T-cell (primary cell): ENCODE data around the gene NCOR2. TPM values are rescaled to one million over a fixed set of nuclear protein-coding genes. Genes with fewer than 3 reads are reported as not detected.
A peak's percentile ranks its signal among the peaks of the same experiment; 100 is the strongest.

ENCODE experiments used
- ATAC-seq, 4 experiments: fragments of 200-7000 bp in 3 of 4; fragments of 150-1000 bp in 1 of 4; cut with Tn5 transposase; replicated peaks in 1 of 4; 1 replicate in 3 of 4; 2 replicates in 1 of 4; pipeline ENCODE4 v1.10.0; 2021; ENCODE audit warnings: moderate library complexity in 3 of 4, mild to moderate bottlenecking in 2 of 4, moderate number of reproducible peaks in 1 of 4
- CTCF ChIA-PET, 2 donors: fragments of 300-600 bp; sonication (Branson Sonifier 250); formaldehyde crosslinking; loops; one replicate each; lab custom pipeline; 2022; ENCODE audit warnings: antibody characterized with exemption in 2 of 2; lab: Charles Lee
- POLR2A ChIA-PET, 2 donors: fragments of 300-600 bp; sonication (Branson Sonifier 250); formaldehyde crosslinking; loops; one replicate each; lab custom pipeline; 2022; ENCODE audit warnings: antibody characterized with exemption in 2 of 2; lab: Charles Lee
- DNase-seq, 35 experiments: peaks; one replicate each; pipeline versions ENCODE4 v3.0.0 to v3.0.0-alpha.2; 2013 to 2023
- H3K27ac ChIP-seq: one replicate; pipeline ENCODE4 v1.5.1; 2013; ENCODE audit warnings: low read length
- H3K27me3 ChIP-seq, 2 experiments: replicated peaks in 1 of 2; 1 replicate in 1 of 2; 2 replicates in 1 of 2; pipeline versions ENCODE4 v1.6.1 to v1.7.0; 2013; ENCODE audit warnings: low read length in 1 of 2, mixed read lengths in 1 of 2; ENCODE audit not compliant: control insufficient read depth in 2 of 2, insufficient read depth in 2 of 2; ENCODE audit errors: extremely low read depth in 1 of 2
- H3K36me3 ChIP-seq, 2 donors: 1 replicate in 1 of 2; 2 replicates in 1 of 2; pipeline versions ENCODE4 v1.6.1 to v1.7.0; 2013; ENCODE audit warnings: low read length in 1 of 2; ENCODE audit not compliant: control insufficient read depth in 2 of 2, insufficient read depth in 1 of 2; ENCODE audit errors: extremely low read depth in 1 of 2
- H3K4me1 ChIP-seq, 2 experiments: 1 replicate in 1 of 2; 2 replicates in 1 of 2; pipeline versions ENCODE4 v1.6.1 to v1.7.0; 2013; ENCODE audit warnings: low read length in 2 of 2, mixed read lengths in 1 of 2; ENCODE audit not compliant: insufficient read depth in 2 of 2, control insufficient read depth in 1 of 2; ENCODE audit errors: extremely low read depth in 1 of 2
- H3K4me3 ChIP-seq, 2 donors: 1 replicate in 1 of 2; 2 replicates in 1 of 2; pipeline versions ENCODE4 v1.5.1 to v1.7.0; 2013; ENCODE audit warnings: mild to moderate bottlenecking in 2 of 2, low read length in 1 of 2, moderate library complexity in 1 of 2; ENCODE audit not compliant: control insufficient read depth in 1 of 2; ENCODE audit errors: extremely low read depth in 1 of 2
- H3K9me3 ChIP-seq: 2 replicates; pipeline ENCODE4 v1.7.0; 2013
- H3K27ac Mint-ChIP-seq, 2 donors: one replicate each; pipeline ENCODE4 v1.8.0; 2020 to 2021; ENCODE audit warnings: mild to moderate bottlenecking in 2 of 2, mixed read lengths in 2 of 2
- H3K27me3 Mint-ChIP-seq, 2 donors: one replicate each; pipeline ENCODE4 v1.8.0; 2021 to 2022; ENCODE audit warnings: mixed read lengths in 2 of 2
- H3K36me3 Mint-ChIP-seq: one replicate; pipeline ENCODE4 v1.8.0; 2021; ENCODE audit warnings: mixed read lengths
- H3K4me1 Mint-ChIP-seq, 3 donors: one replicate each; pipeline ENCODE4 v1.8.0; 2020 to 2022; ENCODE audit warnings: mixed read lengths in 3 of 3, mild to moderate bottlenecking in 1 of 3
- H3K4me3 Mint-ChIP-seq, 3 donors: one replicate each; pipeline ENCODE4 v1.8.0; 2020 to 2022; ENCODE audit warnings: mild to moderate bottlenecking in 3 of 3, mixed read lengths in 3 of 3, moderate library complexity in 3 of 3
- H3K9me3 Mint-ChIP-seq, 3 donors: one replicate each; pipeline ENCODE4 v1.8.0; 2020 to 2022; ENCODE audit warnings: mixed read lengths in 3 of 3
- WGBS: methylation state at CpG from one replicate; pipeline ENCODE4 v1.1.5; 2013; ENCODE audit warnings: missing lambda C conversion rate; ENCODE audit not compliant: insufficient coverage; 5-methylcytosine and 5-hydroxymethylcytosine counted together
- total RNA-seq, 35 experiments: library from RNA in 6 of 35; stranded (reverse) in 6 of 35; fragments of 120-200 nt in 1 of 35; gene quantifications; one replicate each; pipeline versions ENCODE4 v1.2.1 to v1.2.4 and lab custom pipeline; 2013 to 2026

The NCOR2 gene
- total RNA-seq, 5 donors from 2014 or later (not counting 1 experiment from before 2014, with no cell fraction given), result 108 to 140 (median 127) TPM

- no peak for ATAC-seq
- CTCF ChIA-PET, result interaction anchor here in 1 of 2 donors (0.6 kb wide), 1 partner anchor 19 kb away, joined by 3 read pairs; no protein-coding TSS in a partner anchor
- WGBS, result 84% methylated on average over 4 of the region's 5 CpGs
Observed at GRCh38 chr12:124593851-124594401, 26.5 kb upstream of the NCOR2 start.

DNA sequence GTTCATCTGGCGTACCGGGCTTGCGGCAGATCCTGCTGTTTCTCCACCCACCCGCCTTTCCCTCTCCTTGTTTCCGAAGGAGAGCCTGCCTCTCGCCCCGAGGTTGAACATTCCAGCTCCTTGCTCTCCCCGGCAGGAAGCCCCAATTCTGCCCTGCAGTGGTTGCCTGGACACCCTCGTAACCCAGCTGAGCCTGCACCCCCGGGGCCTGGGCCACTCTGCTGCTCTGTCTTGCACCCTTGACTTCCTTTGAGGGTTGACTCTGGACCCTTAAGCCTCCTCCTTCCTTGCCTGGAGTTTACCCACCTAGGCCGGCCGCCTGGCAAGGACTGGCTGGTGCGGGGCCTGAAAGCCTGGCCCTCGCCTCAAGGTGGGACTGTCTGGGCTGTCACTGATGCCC lies 25.8 kb upstream of the NCOR2 start:
- Histone ChIP-seq H3K36me3 (no peaks in the 10 kb centered on the region), H3K27me3 (peaks cover 0 to 22% of the 10 kb centered on the region in 2 experiments), H3K4me3 (no peak overlapping the region), H3K9me3 (peaks cover 2% of the 10 kb centered on the region), H3K27ac (no peak overlapping the region), H3K4me1 (peaks cover 2 to 9% of the 10 kb centered on the region in 2 experiments)
- DNase-seq (no peak), ATAC-seq (no peak)
- Mint-ChIP-seq H3K4me3 (no peak overlapping the region), H3K9me3 (peaks cover 0 to 7% (median 6%) of the 10 kb centered on the region in 3 donors), H3K27ac (no peak overlapping the region), H3K36me3 (no peaks in the 10 kb centered on the region), H3K4me1 (peaks cover 12 to 21% (median 12%) of the 10 kb centered on the region in 3 donors), H3K27me3 (no peaks in the 10 kb centered on the region)
- 75% methylated on average over 14 of the region's 14 CpGs for WGBS
- POLR2A ChIA-PET, result no interaction called here
- CTCF ChIA-PET, result interaction anchor here in 1 of 2 donors (0.6 kb wide), 1 partner anchor 20 kb away, joined by 3 read pairs; no protein-coding TSS in a partner anchor

More at GRCh38 chr12:124593851-124594401, 26.5 kb upstream of the NCOR2 start:
- peaks cover 0 to 7% (median 6%) of the 10 kb centered on the region in 3 donors for H3K9me3 Mint-ChIP-seq
- Histone ChIP-seq H3K4me3 (no peak overlapping the region), H3K9me3 (peaks cover 2% of the 10 kb centered on the region), H3K27ac (no peak overlapping the region), H3K27me3 (peaks cover 0 to 22% of the 10 kb centered on the region in 2 experiments), H3K4me1 (peaks cover 1 to 7% of the 10 kb centered on the region in 2 experiments), H3K36me3 (no peaks in the 10 kb centered on the region)
- no peaks in the 10 kb centered on the region for H3K36me3 Mint-ChIP-seq
- H3K27me3 Mint-ChIP-seq, result no peaks in the 10 kb centered on the region
- H3K4me3 Mint-ChIP-seq, result no peak overlapping the region
- peaks cover 8 to 17% (median 8%) of the 10 kb centered on the region in 3 donors for H3K4me1 Mint-ChIP-seq
- POLR2A ChIA-PET, result no interaction called here
- no peak overlapping the region for H3K27ac Mint-ChIP-seq
- no peak for DNase-seq

GRCh38 chr12:124592481-124593160 lies 25.2 kb upstream of the NCOR2 start:
- ATAC-seq (no peak), DNase-seq (no peak)
- H3K9me3 Mint-ChIP-seq, result peaks cover 0 to 7% (median 6%) of the 10 kb centered on the region in 3 donors
- H3K27ac ChIP-seq, result no peak overlapping the region
- ChIA-PET CTCF (interaction anchor here in 1 of 2 donors (0.5 kb wide), 1 partner anchor 9 kb away, joined by 5 read pairs; no protein-coding TSS in a partner anchor), POLR2A (no interaction called here)
- no peaks in the 10 kb centered on the region for H3K36me3 ChIP-seq
- H3K27me3 ChIP-seq, result peaks cover 0 to 22% of the 10 kb centered on the region in 2 experiments
- H3K36me3 Mint-ChIP-seq, result no peaks in the 10 kb centered on the region
- H3K4me1 ChIP-seq, result peaks cover 2 to 9% of the 10 kb centered on the region in 2 experiments
- no peak overlapping the region for H3K4me3 Mint-ChIP-seq
- peaks cover 12 to 21% (median 12%) of the 10 kb centered on the region in 3 donors for H3K4me1 Mint-ChIP-seq
- H3K27ac Mint-ChIP-seq, result peak overlapping the region in 1 of 2 donors; percentile 4
- H3K9me3 ChIP-seq, result peaks cover 2% of the 10 kb centered on the region
- H3K27me3 Mint-ChIP-seq, result no peaks in the 10 kb centered on the region
- no peak overlapping the region for H3K4me3 ChIP-seq
- WGBS, result 60% methylated on average over 16 of the region's 21 CpGs

- WGBS, result 85% methylated on average over 5 of the region's 6 CpGs
- Histone ChIP-seq H3K9me3 (peaks cover 2% of the 10 kb centered on the region), H3K4me1 (peaks cover 2 to 9% of the 10 kb centered on the region in 2 experiments), H3K27me3 (peaks cover 0 to 18% of the 10 kb centered on the region in 2 experiments), H3K4me3 (no peak overlapping the region), H3K36me3 (no peaks in the 10 kb centered on the region), H3K27ac (no peak overlapping the region)
- ATAC-seq, result no peak
- peaks cover 12 to 21% (median 12%) of the 10 kb centered on the region in 3 donors for H3K4me1 Mint-ChIP-seq
- POLR2A ChIA-PET, result no interaction called here
- no peaks in the 10 kb centered on the region for H3K27me3 Mint-ChIP-seq
- CTCF ChIA-PET, result interaction anchor here in 1 of 2 donors (0.5 kb wide), 1 partner anchor 10 kb away, joined by 5 read pairs; no protein-coding TSS in a partner anchor
- no peak overlapping the region for H3K27ac Mint-ChIP-seq
- no peaks in the 10 kb centered on the region for H3K36me3 Mint-ChIP-seq
- H3K4me3 Mint-ChIP-seq, result no peak overlapping the region
- no peak for DNase-seq
- peaks cover 0 to 7% (median 6%) of the 10 kb centered on the region in 3 donors for H3K9me3 Mint-ChIP-seq
Observed at GRCh38 chr12:124592050-124592449, 24.6 kb upstream of the NCOR2 start.

- H3K4me3 Mint-ChIP-seq, result no peak overlapping the region
- peaks cover 0 to 7% (median 6%) of the 10 kb centered on the region in 3 donors for H3K9me3 Mint-ChIP-seq
- no peak overlapping the region for H3K27ac Mint-ChIP-seq
- ATAC-seq (no peak), DNase-seq (no peak)
- no peaks in the 10 kb centered on the region for H3K36me3 Mint-ChIP-seq
- no peak overlapping the region for H3K27ac ChIP-seq
- CTCF ChIA-PET, result no interaction called here
- H3K9me3 ChIP-seq, result peaks cover 2% of the 10 kb centered on the region
- H3K27me3 Mint-ChIP-seq, result no peaks in the 10 kb centered on the region
- no peaks in the 10 kb centered on the region for H3K36me3 ChIP-seq
- peaks cover 0 to 18% of the 10 kb centered on the region in 2 experiments for H3K27me3 ChIP-seq
- POLR2A ChIA-PET, result no interaction called here
- 100% methylated on average over 2 of the region's 6 CpGs for WGBS
- H3K4me1 Mint-ChIP-seq, result peaks cover 12 to 21% (median 12%) of the 10 kb centered on the region in 3 donors
- H3K4me3 ChIP-seq, result no peak overlapping the region
- H3K4me1 ChIP-seq, result peaks cover 2 to 9% of the 10 kb centered on the region in 2 experiments
Observed at GRCh38 chr12:124590447-124590846, 23.0 kb upstream of the NCOR2 start.

DNA sequence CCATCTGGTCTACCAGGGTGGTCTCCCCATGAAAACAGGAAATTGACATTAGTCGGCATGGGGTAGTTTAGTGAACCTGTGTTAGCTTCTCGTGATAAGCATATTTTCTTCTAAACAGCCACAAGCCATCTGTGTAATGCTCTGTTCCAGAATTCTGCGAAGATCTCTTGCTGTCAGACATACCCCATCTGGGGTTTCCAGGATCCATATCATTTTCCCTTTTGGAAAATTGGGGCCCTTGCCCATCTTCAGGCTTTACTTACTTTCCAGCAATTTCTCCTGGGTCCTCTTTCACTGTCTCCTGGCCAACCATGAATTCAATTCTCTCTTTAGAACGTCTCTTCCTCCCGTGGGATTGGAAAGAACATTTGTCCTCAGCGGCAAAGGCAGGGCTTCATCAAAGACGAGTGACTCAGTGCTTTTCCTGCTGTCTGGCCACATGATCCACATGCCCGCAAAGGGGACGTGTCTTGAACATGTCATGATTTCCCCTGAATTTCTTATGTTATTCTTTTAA lies 21.4 kb upstream of the NCOR2 start:
- Histone ChIP-seq H3K4me3 (no peak overlapping the region), H3K27me3 (peaks cover 0 to 14% of the 10 kb centered on the region in 2 experiments), H3K4me1 (peaks cover 2 to 9% of the 10 kb centered on the region in 2 experiments), H3K27ac (no peak overlapping the region), H3K9me3 (peaks cover 2% of the 10 kb centered on the region), H3K36me3 (no peaks in the 10 kb centered on the region)
- no peaks in the 10 kb centered on the region for H3K36me3 Mint-ChIP-seq
- WGBS, result 16% methylated on average over 7 of the region's 9 CpGs
- H3K9me3 Mint-ChIP-seq, result peaks cover 0 to 7% (median 6%) of the 10 kb centered on the region in 3 donors
- ChIA-PET CTCF (no interaction called here), POLR2A (no interaction called here)
- ATAC-seq (peak; percentile 60 to 70 (median 66)), DNase-seq (peak in 3 of 35 experiments; percentile 24 to 33 (median 31))
- H3K4me3 Mint-ChIP-seq, result no peak overlapping the region
- no peaks in the 10 kb centered on the region for H3K27me3 Mint-ChIP-seq
- H3K4me1 Mint-ChIP-seq, result peaks cover 12 to 21% (median 12%) of the 10 kb centered on the region in 3 donors
- H3K27ac Mint-ChIP-seq, result no peak overlapping the region
